ENCODE data around the gene INPP5A.

INPP5A gene

GRCh38 chr10:132730573-132730953 lies 193.0 kb downstream of the INPP5A start:
- DNase-seq, result no peak

GRCh38 chr10:132732518-132732917 lies 194.9 kb downstream of the INPP5A start:
- DNase-seq, result no peak

GRCh38 chr10:132733926-132734325 lies 196.3 kb downstream of the INPP5A start:
- DNase-seq, result no peak

- no peak for DNase-seq
Measured at GRCh38 chr10:132735341-132735775, 197.8 kb downstream of the INPP5A start.

GRCh38 chr10:132735923-132736391 lies 198.4 kb downstream of the INPP5A start:
- DNase-seq, result no peak

GRCh38 chr10:132737390-132738048 lies 199.9 kb downstream of the INPP5A start:
- DNase-seq, result no peak

GRCh38 chr10:132738454-132739224 lies 201.1 kb downstream of the INPP5A start:
- DNase-seq, result no peak

GRCh38 chr10:132739225-132739613 lies 201.6 kb downstream of the INPP5A start:
- no peak for DNase-seq

- no peak for DNase-seq
Measured at GRCh38 chr10:132740588-132740987, 203.0 kb downstream of the INPP5A start.

- no peak for DNase-seq
Measured at GRCh38 chr10:132742167-132742836, 204.7 kb downstream of the INPP5A start.

- DNase-seq, result no peak
Measured at GRCh38 chr10:132742837-132743194, 205.2 kb downstream of the INPP5A start.

GRCh38 chr10:132743196-132743924 lies 205.8 kb downstream of the INPP5A start:
- DNase-seq, result peak; percentile 38

- DNase-seq, result peak; percentile 48
Measured at GRCh38 chr10:132743925-132744490, 206.4 kb downstream of the INPP5A start.

GRCh38 chr10:132744839-132745238 lies 207.3 kb downstream of the INPP5A start:
- no peak for DNase-seq

GRCh38 chr10:132745511-132745910 lies 207.9 kb downstream of the INPP5A start:
- no peak for DNase-seq

- no peak for DNase-seq
Measured at GRCh38 chr10:132745971-132746370, 208.4 kb downstream of the INPP5A start.

GRCh38 chr10:132746386-132746785 lies 208.8 kb downstream of the INPP5A start:
- no peak for DNase-seq

- no peak for DNase-seq
Measured at GRCh38 chr10:132746801-132747625, 209.4 kb downstream of the INPP5A start.

- DNase-seq, result no peak
Measured at GRCh38 chr10:132748135-132748534, 210.5 kb downstream of the INPP5A start.

GRCh38 chr10:132748545-132749370 lies 211.2 kb downstream of the INPP5A start:
- DNase-seq, result no peak

GRCh38 chr10:132749371-132749795 lies 211.8 kb downstream of the INPP5A start:
- DNase-seq, result no peak

Data from fibroblast of skin of right biceps (primary cell).